HG02840 (cell line): ENCODE results near the gene TAF5.
"Not testable (repeated sequence)": the region's sequence is repeated elsewhere in the genome, so short reads cannot be mapped to it uniquely, and the experiment has no call there.

Experiments used
- ATAC-seq: cut with Tn5 transposase; IDR thresholded peaks from one replicate; pipeline ENCODE4 v1.9.1; 2021; ENCODE audit warnings: mild to moderate bottlenecking, moderate library complexity, moderate number of reproducible peaks; ENCODE audit not compliant: unreplicated experiment, low FRiP score

The TAF5 gene

GRCh38 chr10:103397191-103397825 lies 29.5 kb downstream of the TAF5 start:
- no peak for ATAC-seq

GRCh38 chr10:103413564-103413963 lies 45.8 kb downstream of the TAF5 start:
- ATAC-seq: no peak

GRCh38 chr10:103415581-103415980 lies 47.8 kb downstream of the TAF5 start:
- ATAC-seq: no peak

GRCh38 chr10:103416436-103417147 lies 48.8 kb downstream of the TAF5 start:
- ATAC-seq: no peak

GRCh38 chr10:103417148-103417469 lies 49.3 kb downstream of the TAF5 start:
- not testable (repeated sequence) for ATAC-seq

- no peak for ATAC-seq
These were observed 49.8 kb downstream of the TAF5 start for GRCh38 chr10:103417601-103418000.

GRCh38 chr10:103419101-103419500 lies 51.3 kb downstream of the TAF5 start:
- no peak for ATAC-seq

GRCh38 chr10:103423748-103424147 lies 56.0 kb downstream of the TAF5 start:
- no peak for ATAC-seq

- ATAC-seq: no peak
These were observed 60.1 kb downstream of the TAF5 start for GRCh38 chr10:103427866-103428265.

GRCh38 chr10:103428989-103429643 lies 61.3 kb downstream of the TAF5 start:
- no peak for ATAC-seq

GRCh38 chr10:103429647-103430046 lies 61.9 kb downstream of the TAF5 start:
- no peak for ATAC-seq

GRCh38 chr10:103431902-103432301 lies 64.1 kb downstream of the TAF5 start:
- no peak for ATAC-seq

- ATAC-seq: no peak
These were observed 66.1 kb downstream of the TAF5 start for GRCh38 chr10:103433858-103434257.
